Stimulated activated CD8-positive, alpha-beta memory T cell treated with anti-CD3 and anti-CD28 coated beads, Interleukin-2, amount 100 ng/mL, for 1 hour (primary cell): Measurements from ENCODE around the gene ALG14.

Experiments
- DNase-seq, 2 donors: peaks; one replicate each; pipeline ENCODE4 v3.0.0-alpha.2; 2020; ENCODE audit warnings: low read depth in 2 of 2

ALG14 gene

DNA sequence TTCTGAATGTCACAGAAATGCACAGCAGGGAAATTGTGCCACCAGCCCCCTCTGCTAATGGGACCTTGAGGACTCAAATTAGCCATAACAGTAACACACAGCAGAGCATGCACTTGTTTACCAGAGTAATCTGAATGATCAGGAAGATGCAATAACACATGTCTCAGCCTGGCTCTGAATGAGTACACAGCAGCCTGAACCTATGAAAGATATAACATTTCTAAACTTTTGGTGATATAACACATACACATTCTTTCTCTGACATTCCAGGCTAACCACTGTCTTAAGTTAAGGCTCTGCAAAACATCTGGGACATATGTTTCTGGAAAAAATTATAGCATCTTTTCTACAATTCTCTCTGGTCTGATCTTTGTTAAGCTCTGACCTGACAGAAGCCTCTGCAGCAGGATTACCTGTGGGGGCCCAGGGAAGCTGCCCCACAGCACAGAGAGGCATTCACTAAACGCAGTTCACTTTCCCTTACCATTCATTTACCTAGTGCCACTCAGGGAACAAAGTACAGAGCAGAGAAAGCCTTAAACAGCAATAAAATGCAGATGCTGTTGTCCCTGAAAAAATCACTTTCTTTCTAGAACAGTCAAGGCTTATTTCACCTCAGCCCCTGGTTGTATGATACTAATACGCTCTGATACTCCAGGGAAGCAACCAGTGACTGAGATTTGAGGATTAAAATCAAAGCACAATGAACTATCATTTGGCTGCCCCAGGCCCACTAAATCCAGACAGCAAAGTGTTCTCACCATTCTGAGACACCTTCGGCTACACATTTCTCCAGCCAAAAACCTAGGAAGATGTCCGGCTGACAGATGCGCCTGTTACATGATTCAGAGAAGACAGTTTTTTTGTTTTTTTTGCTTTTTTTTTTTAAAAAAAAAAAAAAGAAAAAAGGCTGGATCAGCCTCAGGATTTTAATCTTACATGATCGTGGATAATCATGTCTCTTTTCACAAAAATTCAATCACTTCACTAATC lies 91.9 kb downstream of the ALG14 start:
- no peak for DNase-seq

DNA sequence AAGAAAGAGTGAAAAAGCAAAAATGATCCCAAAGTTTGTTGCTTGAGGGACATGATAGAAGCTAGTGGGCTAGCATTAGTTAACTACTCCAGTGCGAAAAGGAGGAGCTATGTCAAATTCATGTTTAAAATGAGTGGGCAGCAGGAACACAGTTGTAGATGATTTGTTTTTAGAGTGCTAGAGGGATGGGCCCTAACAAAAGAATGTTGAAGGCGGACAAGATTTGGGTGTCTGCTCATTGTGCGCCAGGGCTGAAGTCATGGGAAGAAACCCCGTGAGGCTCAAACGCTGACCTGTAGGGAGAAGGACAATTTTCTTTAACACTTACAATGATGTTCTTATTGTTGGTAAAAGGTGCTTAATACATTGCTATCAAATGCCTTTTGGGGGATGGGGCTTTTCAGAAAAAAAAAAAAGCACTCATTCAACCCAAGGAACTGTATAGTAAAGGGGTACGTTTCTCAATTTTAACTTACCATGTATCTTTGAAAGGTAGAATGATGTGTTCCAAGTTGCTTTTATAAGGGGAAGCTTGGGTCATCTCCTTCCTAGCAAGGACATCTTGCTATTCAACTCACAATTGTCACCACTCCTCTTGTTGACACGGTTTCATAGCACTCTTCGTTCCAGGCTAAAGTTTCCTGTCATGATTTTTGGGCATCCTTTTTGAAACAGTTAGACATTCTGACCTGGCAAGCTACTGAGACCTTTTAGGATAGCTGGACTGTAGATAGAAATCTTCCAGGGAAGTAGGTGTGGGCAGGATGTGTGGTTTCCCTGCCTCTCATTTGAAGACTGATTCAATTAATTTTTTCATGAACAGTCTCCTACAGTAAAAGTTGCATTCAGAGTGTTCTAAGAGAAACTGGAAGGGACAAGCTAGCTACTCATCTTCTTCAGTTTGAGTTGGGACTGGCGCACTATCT lies 92.8 kb downstream of the ALG14 start:
- no peak for DNase-seq

DNA sequence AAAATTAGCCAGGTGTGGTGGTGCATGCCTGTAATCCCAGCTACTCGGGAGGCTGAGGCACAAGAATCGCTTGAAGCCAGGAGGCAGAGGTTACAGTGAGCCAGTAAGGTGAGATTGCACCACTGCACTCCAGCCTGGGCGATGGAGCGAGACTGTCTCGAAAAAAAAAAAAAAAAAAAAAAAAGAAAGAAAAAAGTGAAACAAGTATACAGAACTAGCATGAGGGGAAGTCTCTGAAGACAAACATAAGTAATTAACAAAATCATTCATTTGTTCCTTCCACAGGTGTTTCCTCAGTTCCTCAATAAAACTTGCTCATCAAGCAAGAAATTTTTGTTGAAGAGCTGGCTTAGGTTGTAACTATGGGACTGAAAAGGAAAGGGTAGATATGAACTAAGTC lies 93.6 kb downstream of the ALG14 start:
- DNase-seq, result no peak

DNA sequence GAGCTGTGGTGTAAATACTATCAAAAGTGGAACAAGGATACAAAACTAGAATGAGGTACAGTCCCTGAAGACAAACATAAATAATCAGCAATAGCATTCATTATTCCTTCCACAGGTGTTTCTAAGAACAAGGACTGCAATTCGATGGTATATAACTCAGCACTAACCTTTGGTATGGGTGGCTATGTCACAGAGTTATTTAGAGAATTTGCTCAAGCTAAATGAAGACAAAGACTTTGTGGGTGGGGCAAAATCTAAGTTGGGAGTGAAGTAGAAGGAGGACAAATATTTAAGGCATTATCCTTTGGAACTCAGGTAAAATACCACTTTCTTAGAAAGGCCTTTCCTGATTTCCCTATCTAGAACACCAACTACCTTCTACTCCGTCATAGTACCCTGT lies 94.3 kb downstream of the ALG14 start:
- DNase-seq, result no peak

DNA sequence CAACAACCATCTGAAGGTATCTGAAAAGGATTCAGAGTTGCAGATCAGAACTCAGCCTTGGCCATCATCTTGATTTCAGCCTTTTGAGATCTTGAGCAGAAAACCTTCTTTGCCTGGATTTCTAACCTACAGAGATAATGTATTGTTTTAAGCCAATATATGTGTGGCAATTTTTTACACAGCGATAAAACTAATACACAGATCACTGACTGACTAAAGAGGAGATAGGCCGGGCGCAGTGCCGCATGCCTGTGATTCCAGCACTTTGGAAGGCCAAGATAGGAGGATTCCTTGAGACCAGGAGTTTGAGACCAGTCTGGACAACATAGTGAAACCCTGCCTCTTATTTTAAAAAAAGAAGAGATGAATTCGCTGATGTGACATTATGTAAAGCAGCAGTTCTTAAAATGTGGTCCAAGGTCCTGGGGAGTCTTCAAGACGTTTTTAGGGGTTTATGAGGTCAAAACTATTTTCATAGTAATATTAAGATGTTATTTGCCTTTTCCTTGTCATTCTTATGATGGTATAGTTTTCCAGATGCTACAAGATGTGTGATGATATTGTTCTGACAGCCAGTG lies 95.7 kb downstream of the ALG14 start:
- no peak for DNase-seq

DNA sequence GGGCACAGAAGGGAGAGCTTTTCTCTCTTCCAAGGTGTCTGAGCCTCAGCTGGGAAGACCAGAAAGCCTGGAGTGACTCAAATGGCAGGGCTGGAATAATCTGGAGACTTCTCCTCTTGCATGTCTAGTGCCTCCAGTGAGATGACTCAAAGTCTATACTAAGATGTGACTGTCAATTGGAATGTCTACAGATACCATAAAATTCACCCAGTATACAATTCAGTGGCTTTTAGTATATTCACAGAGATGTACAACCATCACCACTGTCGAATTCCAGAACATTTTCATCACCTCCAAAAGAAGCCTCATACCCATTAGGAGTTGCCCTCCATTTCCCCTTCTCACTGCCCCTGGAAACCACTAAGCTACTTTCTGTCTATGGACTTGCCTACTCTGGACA lies 97.9 kb downstream of the ALG14 start:
- no peak for DNase-seq

DNA sequence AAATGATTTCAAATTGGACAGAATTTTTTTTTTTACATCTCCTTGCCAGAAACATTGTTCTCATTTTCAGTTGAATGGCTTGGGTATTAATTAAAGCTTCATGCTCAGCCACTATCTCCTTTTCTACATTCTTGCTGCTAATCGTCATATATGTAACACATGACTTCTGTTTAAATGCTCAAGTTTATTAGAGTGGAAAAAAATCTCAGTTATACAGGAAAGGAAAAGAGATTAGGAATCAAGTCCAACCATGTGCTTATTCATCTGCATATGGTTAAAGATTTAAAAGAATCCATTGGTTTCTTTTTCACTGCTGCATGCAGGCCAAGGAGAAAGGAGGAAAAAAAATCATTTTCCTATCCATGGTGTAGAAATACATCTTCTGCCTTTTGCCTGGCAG lies 98.5 kb downstream of the ALG14 start:
- no peak for DNase-seq

DNA sequence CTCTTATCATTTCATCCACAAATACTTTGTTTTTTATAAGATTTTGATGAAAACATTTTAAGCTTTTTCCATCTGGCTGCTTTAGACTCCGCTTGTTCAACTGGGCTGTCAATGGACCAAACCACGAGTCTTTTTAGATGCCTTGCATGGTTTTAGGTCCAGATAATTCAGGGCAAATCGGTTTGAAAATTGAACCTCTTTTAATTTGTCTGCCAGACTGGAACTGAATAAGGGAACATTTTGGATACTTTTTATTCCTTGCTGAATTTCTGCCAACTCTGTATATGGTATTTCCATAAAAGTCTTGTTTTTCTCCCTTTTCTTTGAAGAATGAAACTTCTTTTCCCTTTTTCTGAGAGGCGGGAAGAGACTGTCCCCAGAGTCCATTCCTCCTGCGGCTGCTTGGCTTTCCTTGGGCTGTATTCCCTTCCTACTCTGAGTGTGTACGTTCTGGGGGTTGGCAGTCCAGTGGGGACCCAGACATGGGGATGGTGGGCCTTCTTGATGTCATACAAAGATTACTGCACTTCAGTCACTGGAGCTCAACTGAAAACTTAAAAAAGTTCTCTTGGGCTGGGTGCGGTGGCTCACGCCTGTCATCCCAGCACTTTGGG lies 99.3 kb downstream of the ALG14 start:
- no peak for DNase-seq

DNA sequence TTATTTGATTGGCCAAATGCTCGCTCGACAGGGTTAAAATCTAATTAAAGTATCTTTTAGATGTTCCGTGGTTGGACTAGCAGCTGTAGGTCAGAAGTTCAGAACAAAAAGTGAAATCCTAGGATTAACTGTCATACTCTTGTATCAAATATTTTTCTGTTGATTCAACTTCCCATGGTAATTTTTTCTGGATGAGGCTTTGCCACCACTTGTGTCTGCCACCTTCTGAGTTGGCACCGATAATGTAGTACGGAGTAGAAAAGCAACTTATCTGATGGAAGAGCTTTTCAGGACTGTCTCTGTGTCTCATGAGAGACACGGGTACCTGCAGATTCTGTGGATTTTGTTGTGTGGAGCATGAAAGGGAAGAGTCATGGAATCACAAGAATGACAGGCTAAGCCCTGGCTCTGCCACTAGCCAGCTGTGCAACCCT lies 101.2 kb downstream of the ALG14 start:
- DNase-seq, result no peak

DNA sequence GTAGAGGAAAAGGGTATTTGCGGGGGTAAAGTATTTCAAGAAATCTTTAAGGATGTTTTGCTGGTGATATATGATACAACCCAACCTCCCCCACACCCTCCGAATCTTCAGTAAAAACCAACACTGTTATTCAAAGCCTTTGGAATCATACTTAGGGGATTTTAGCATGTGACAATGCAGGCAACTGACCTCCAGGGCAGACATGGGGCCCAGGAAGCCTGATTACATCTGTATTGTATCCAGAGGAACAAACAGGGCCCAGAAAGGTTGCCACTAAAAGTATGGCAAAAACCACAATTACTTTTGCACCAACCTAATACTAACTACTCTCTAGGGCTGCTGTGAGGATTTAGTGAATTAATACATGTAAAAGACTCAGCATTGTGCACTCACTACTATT lies 102.0 kb downstream of the ALG14 start:
- no peak for DNase-seq

DNA sequence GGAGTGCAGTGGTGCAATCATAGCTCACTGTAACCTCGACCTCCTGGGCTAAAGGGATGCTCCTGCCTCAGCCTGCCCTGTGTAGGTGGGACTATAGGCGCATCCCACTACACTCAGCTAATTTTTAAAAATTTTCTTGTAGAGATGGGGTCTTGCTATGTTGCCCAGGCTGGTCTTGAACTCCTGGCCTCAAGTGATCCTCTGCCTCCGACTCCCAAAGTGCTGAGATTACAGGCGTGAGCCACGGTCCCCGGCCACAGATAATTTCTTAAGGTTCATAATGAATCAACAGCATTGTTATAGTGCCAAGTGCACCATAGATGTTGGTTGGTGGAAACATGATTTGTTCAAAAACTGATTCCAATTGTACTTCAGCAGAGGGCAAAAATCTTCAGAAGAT lies 103.6 kb downstream of the ALG14 start:
- DNase-seq, result no peak

DNA sequence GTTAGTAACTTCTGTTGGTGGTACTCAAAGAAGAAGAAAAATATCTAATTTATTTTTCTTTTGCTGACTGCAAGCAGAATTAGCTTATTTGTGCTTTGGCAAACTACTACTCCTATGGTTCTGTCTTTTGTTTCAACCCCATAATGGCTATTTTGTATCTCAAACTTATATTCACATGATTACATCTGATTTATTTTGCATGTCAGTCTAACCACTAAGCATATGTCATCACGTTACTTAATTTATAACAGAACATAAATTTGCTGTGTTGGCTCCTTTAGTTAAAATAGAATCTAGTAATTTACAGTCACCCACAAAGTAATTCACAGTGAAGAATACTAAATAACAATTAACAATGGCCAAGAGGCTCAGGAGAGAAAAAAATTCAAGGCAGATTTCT lies 106.7 kb downstream of the ALG14 start:
- DNase-seq, result no peak

DNA sequence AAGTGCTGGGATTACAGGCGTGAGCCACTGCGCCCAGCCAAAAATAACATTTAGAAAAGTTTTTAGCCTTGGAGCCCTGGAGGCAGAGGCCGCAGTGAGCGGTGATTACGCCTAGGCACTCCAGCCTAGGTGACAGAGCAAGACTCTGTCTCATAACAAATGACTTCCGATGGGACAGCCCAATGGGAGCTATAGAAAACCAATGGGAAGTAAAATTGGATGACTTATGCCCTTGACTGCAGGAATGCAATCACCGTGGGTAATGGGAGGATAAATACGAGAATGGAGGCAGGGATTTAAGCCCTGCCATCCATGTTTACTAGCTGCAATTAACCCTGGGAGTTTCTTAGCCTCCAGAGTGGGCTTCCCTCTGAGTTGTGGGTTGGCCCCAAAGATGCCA lies 108.9 kb downstream of the ALG14 start:
- DNase-seq, result no peak

DNA sequence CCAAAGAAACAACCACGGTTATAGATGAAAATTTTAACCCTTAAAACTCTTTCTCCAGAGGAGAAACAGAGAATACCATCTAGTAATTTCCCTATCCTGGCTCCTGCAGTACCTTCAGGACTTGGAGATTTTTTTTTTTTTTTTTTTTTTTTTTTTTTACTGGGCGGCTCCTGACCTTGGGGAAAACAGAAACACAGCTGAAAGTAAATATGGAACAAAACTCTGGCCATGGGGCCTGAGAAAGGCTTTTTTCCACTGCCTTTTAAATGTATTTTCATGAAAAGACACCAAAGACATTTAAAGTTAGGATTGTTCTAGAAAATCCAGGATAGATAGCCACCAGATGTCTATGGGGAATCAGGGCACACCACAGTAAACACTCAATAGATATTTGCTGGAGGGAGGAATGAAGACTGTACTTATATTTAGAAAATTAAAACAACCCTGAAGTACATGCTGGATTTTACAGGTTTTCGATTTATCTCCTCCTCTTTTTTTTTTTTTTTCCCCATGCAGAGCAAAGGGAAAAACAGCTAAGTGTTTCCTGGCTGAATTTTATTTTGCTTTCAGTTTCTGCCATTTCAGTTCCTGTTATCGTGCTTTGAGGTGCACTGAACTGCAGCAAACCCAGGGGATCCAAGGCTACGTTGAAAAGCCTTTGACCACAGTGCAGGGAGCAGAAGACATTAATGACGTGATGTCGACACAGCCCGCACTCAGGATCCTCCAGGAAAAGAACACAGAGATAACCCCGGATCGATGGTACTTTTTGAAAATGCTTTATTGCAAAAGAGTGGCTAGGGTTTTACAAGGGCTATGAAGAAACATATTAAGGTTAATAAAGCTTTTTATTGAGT lies 110.1 kb downstream of the ALG14 start:
- no peak for DNase-seq

DNA sequence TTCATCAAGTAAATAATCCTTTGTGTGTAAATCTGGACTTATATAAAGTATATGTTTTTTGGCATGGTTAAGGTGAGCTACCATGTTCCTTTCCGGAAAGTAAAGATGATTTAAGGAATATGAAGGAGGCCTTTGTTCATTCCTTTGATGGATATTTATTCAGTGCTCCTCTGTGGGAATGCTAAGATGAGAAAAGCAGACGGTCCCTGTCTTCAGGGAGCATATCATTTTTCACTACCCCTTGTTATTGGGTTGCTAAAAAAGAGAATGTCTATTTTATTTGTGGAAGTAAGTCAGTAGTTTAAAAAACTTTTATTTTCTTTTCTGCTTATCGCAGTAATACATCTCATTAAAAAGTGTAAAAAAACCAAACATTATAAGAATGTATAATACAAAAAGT lies 110.8 kb downstream of the ALG14 start:
- DNase-seq, result no peak

DNA sequence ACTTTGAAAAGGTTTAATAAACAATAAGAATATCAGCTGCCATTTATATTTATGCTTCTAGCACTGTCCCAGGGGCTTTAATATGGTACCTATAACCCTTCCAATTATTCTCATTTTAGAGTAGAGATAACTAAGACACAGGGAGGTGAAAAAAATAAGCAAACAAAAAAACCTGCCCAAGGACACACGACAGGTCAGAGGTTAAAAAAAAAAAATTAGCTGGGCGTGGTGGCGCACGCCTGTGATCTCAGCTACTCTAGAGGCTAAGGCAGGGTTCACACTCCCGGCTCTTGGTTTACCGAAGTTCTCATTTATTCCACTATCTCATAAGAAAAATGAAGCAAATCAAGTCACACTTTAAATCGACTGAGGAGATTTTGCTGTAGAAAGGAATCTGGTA lies 111.2 kb downstream of the ALG14 start:
- DNase-seq, result no peak

DNA sequence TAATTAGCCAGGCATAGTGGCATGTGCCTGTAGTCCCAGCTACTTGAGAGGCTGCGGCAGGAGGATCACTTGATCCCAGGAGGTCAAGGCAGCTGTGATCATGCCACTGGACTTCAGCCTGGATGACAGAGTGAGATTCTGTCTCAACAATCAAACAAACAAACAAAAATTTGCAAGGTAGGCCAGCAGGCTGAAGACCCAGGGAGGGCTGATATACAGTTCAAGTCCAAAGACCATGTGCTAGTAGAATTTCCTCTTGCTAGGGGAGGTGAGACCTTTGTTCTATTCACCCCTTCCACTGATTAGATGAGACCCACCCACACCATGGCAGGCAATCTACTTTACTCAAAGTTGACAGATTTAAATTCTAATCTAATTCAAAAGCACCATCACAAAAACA lies 114.7 kb downstream of the ALG14 start:
- no peak for DNase-seq

DNA sequence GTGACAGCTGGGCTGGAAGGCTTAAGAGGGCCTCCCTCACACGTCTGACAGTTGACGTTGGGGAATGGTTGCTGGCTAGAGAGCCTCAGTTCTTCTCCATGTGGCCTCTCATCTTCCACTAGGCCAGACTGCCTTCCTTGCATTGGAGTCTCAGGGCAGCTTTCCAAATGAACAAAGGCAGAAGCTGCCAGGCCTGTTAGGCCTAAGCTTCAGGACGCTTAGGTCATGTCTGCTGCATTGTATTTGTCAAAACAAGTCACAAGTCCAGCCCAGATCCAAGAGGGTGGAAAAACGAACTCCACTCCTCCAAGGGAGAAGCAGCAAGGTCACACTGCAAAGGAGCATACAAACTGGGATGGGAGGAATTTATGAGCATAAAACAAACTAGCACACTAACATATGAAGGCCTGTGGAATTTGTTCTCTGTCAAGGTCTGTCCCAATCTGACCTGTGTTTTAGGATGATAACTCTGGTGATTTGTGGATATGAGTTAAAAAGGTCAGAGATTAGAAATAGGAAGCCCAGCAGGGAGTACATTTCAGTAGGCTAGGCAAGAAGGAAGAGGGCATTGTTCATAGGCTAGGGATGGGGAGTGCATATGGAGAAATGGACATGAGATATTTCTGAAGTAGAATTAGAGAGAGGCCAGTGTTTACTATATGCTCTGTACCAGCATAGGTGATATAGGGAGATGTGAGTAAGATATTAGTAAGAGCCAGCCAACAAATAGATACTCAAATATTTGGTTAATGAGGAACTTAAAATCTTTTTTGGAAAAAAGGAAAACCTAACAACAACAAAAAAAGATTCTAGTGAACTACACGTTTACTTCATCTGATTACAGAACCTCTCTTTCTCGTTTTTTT lies 116.8 kb downstream of the ALG14 start:
- DNase-seq, result no peak

DNA sequence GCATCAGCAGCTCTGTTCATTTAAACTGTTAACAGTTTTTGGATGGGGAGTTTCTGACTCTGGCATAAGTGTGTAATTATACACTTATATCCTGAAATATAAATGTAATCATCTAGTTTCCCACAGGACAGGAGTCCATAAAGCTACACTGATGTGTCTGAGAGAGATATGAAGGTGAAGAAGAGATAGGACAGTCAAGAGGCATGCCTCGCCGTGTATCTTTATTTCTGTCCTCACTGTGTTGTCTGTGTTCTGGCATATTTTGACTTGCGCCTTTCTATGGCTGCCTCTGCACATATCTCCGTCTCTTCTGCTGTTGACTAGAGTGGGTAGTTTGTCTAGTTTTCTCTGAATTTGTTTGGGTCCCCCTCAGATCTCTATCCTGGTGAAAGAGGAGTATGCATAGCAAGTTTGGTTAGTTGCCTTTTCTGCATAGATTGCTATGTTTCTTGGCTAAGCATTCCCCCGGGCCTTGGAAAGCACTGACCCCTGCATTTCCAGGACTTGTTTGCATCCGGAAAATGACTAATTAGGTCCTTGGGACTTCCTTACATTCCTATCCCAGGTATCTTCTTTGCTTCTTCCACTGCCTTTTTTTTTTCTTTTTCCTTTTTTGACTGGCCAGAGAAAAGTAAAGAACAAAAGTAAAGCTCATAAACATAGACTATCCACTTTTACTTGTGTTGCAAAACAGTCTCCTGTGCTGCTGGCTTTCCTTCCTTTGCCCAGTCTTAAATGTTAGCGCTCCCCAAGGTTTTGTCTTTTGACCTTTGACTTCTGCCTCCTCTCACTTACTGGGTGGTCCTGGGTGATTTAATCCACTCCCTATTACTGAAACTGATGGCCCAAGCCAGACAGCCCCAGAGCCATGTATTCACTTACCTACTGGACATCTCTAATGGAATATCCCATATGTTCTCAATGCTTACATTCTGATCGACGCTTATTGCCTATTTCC lies 118.2 kb downstream of the ALG14 start:
- DNase-seq, result no peak
